ENCODE measurements around the gene HS6ST3.

DNA sequence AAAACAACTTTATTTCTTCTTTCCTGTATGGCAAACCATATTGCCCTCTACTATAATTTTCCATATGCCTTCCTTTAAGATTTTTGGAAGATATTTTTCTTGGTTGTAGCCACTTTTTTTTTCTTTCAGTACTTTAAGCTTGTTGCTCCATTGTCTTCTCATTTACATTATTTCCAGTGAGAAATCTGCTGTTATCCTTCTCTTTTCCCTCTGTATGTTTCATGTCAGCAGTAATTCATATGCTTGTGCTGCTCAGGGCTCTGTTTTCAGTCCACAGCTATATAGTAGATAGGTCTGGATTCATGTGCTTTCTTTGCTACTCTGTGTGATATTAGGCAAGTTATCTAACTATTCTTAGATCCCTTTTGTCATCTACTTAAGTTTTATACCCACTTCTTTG, 636.7 kb downstream of the HS6ST3 start:
- TF ChIP-seq, protein P1, sequence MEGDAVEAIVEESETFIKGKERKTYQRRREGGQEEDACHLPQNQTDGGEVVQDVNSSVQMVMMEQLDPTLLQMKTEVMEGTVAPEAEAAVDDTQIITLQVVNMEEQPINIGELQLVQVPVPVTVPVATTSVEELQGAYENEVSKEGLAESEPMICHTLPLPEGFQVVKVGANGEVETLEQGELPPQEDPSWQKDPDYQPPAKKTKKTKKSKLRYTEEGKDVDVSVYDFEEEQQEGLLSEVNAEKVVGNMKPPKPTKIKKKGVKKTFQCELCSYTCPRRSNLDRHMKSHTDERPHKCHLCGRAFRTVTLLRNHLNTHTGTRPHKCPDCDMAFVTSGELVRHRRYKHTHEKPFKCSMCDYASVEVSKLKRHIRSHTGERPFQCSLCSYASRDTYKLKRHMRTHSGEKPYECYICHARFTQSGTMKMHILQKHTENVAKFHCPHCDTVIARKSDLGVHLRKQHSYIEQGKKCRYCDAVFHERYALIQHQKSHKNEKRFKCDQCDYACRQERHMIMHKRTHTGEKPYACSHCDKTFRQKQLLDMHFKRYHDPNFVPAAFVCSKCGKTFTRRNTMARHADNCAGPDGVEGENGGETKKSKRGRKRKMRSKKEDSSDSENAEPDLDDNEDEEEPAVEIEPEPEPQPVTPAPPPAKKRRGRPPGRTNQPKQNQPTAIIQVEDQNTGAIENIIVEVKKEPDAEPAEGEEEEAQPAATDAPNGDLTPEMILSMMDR (IDR thresholded peaks at IDR 0.05 in 8 of 11, conservative IDR thresholded peaks at IDR 0.05 in 3 of 11): no peak
- TF ChIP-seq POLR2A (IDR thresholded peaks at IDR 0.05): no peak

Data from spleen (tissue), 7 donors.